ENCODE measurements around the gene RPS3. TPM values are rescaled to one million over a fixed set of nuclear protein-coding genes. Genes with fewer than 3 reads are reported as not detected.
A peak's percentile ranks its signal among the peaks of the same experiment; 100 is the strongest.

The RPS3 gene
- total and polyA plus RNA-seq, 2 of the 13 experiments (the other 11 are each of a cell fraction or from before 2014, with no cell fraction given): 2,143 to 3,616 TPM

- TF ChIP-seq SRSF1 (optimal IDR thresholded peaks at IDR 0.05; ENCODE audit: low read depth, low read length) (no peak), NCOR1 (IDR thresholded peaks at IDR 0.05; ENCODE audit: borderline replicate concordance, low read length) (no peak), EZH2 (conservative IDR thresholded peaks at IDR 0.05; ENCODE audit: low read depth, low read length) (no peak), ISL2 (CRISPR knock-in tag; IDR thresholded peaks at IDR 0.05) (0 out of 2 replicates have a peak, but pooled peaks have one; percentile 19), NFE2L1 (CRISPR knock-in tag; IDR thresholded peaks at IDR 0.05; ENCODE audit: borderline replicate concordance) (no peak), REPIN1 (CRISPR knock-in tag; IDR thresholded peaks at IDR 0.05; ENCODE audit: borderline replicate concordance, low read depth) (no peak), ZNF839 (CRISPR knock-in tag; IDR thresholded peaks at IDR 0.05; ENCODE audit: borderline replicate concordance) (no peak), SRSF9 (IDR thresholded peaks at IDR 0.05; ENCODE audit: borderline replicate concordance, insufficient read depth, low read depth, low read length, poor library complexity, severe bottlenecking) (no peak), LRRFIP1 (CRISPR knock-in tag; conservative IDR thresholded peaks at IDR 0.05) (no peak), ZNF235 (CRISPR knock-in tag; IDR thresholded peaks at IDR 0.05; ENCODE audit: borderline replicate concordance) (no peak), RELA (CRISPR knock-in tag; IDR thresholded peaks at IDR 0.05) (no peak), ZNF598 (CRISPR knock-in tag; IDR thresholded peaks at IDR 0.05; ENCODE audit: borderline replicate concordance) (no peak), ZSCAN29 (CRISPR knock-in tag; conservative IDR thresholded peaks at IDR 0.05) (no peak), NONO (IDR thresholded peaks at IDR 0.05) (no peak), NONO (CRISPR knock-in tag; conservative IDR thresholded peaks at IDR 0.05) (no peak), ZNF678 (CRISPR knock-in tag; IDR thresholded peaks at IDR 0.05) (no peak), ZNF225 (CRISPR knock-in tag; IDR thresholded peaks at IDR 0.05) (no peak), ARNTL (CRISPR knock-in tag; IDR thresholded peaks at IDR 0.05) (peak; percentile 64; the same call in 1 of the 2 replicates), KLF13 (CRISPR knock-in tag; IDR thresholded peaks at IDR 0.05) (no peak), SOX5 (CRISPR knock-in tag; IDR thresholded peaks at IDR 0.05; ENCODE audit: borderline replicate concordance) (no peak; the same call in 1 of the 2 replicates), ZNF350 (CRISPR knock-in tag; IDR thresholded peaks at IDR 0.05; ENCODE audit: borderline replicate concordance, low read depth) (no peak), ZNF580 (CRISPR knock-in tag; IDR thresholded peaks at IDR 0.05; ENCODE audit: borderline replicate concordance, low read depth) (no peak), KLF11 (CRISPR knock-in tag; IDR thresholded peaks at IDR 0.05) (no peak), MXD3 (CRISPR knock-in tag; IDR thresholded peaks at IDR 0.05) (no peak), KDM5A (IDR thresholded peaks at IDR 0.05; ENCODE audit: borderline replicate concordance, low read length) (no peak), ZNF232 (CRISPR knock-in tag; IDR thresholded peaks at IDR 0.05; ENCODE audit: borderline replicate concordance) (0 out of 2 replicates have a peak, but pooled peaks have one; percentile 46), PCBP2 (optimal IDR thresholded peaks at IDR 0.05; ENCODE audit: low read depth, low read length, poor library complexity, severe bottlenecking) (no peak)
These were observed 49.7 kb upstream of the RPS3 start (continued) for GRCh38 chr11:75349521-75350116.

Data from HepG2 (cell line).